ENCODE measurements around the gene MICALL2.

The MICALL2 gene

DNA sequence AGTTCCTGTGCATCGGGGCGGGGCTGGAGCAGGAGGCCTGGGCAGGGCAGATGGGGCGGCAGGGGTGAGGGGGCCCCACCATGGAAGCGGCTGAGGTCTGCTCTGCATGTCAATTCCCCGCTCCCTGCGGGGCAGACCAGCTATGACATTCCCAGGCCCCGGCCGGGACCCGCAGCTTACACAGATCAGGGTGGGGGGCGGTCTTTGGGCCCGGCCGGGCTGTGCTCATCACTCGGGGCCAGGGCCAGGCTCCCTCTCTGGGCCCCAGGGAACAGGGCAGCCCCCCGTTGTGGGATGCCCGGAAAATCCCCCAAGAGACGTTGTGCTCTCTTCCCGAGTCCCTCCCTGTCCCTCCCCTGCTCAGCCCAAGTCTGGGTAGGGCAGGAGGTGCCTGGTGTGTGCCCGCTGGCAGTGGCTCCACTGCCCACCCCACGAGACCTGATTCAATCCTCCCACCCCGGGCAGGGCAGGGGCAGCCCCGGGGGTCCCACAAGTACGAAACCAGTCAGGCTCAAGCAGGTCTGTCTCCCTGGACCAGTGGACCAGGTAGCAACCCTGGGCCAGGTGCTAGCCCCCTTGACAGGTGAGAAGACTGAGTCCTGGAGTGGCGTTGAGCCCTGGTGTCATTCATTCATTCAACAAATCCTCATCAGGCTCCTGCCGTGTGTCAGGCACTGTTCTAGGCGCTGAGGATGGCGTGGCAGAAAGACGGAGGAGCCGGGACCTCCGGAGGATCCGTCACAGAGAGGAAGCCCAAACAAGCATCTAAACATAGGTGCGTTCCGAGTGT lies 29.0 kb downstream of the MICALL2 start:
- H3K9ac ChIP-seq (ENCODE audit: low read depth, low read length) = no peak overlapping the region
- WGBS = 80% methylated on average over 32 of the region's 32 CpGs
- H3K27ac ChIP-seq (ENCODE audit: low read depth, low read length) = no peak overlapping the region
- no peak overlapping the region for H3K4me3 ChIP-seq (ENCODE audit: low read length)
- H3K9me3 ChIP-seq (ENCODE audit: insufficient read depth, low read depth, low read length) = no peaks in the 10 kb centered on the region
- H3K36me3 ChIP-seq (ENCODE audit: insufficient read depth, low read length) = no peaks in the 10 kb centered on the region
- H3K4me1 ChIP-seq (ENCODE audit: insufficient read depth, low read length) = no peaks in the 10 kb centered on the region
- H3K27me3 ChIP-seq (ENCODE audit: insufficient read depth, low read length) = no peaks in the 10 kb centered on the region

DNA sequence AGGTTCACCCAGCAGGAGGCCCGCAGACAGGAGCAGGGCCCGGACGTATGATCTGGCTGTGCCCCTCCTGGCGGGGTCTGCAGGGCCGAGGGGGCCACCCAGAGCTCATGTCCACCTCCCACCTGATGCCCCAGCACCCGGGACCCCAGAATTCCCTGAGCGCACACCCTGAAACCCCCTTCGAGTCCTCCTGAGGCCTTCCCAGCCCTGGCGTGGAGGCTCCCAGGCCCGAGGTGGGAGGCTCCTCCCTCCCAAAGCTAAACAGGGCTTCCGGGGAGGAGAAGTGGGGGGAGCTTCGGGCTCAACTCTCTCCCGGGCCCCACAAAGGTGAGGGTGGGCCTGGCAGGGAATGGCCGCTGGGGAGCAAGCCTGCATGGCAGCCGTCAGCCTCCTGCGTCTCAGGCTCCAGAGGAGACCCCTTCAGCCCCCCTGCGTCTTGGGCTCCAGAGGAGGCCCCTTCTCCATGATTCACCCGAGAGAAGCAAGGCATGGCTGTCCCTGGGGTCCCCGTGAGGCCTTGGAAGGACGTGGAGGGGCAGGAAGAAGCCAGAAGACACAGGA lies 30.2 kb downstream of the MICALL2 start:
- no peak overlapping the region for H3K27ac ChIP-seq (ENCODE audit: low read depth, low read length)

DNA sequence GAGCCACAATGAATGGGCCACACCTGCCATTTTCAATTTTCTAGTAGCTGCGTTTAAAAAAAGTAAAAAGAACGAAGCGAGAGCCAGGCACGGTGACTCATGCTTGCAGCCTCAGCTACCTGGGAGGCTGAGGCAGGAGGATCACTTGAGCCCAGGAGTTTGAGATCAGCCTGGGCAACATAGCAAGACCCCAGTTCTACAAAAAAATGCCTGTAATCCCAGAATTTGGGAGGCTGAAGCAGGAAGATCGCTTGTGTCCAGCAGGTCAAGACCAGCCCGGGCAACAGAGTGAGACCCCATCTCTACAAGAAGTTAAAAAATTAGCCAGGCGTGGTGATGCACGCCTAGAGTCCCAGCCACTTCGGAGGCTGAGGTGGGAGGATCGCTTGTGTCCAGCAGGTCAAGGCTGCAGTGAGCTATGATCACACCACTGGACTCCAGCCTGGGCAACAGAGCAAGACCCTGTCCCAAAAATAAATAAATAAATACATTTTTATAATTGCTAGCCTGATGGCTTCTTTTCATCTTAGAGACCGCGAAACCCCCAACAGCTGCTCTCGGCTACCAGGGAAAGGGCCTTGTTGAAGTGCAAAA lies 32.1 kb downstream of the MICALL2 start:
- no peak overlapping the region for H3K27ac ChIP-seq (ENCODE audit: low read depth, low read length)
- no peak overlapping the region for H3K4me3 ChIP-seq (ENCODE audit: low read length)
- WGBS = 93% methylated on average over 13 of the region's 13 CpGs
- no peaks in the 10 kb centered on the region for H3K36me3 ChIP-seq (ENCODE audit: insufficient read depth, low read length)
- no peak overlapping the region for H3K9ac ChIP-seq (ENCODE audit: low read depth, low read length)
- H3K27me3 ChIP-seq (ENCODE audit: insufficient read depth, low read length) = no peaks in the 10 kb centered on the region
- peaks cover 4% of the 10 kb centered on the region; the same call in 1 of the 2 replicates for H3K4me1 ChIP-seq (ENCODE audit: insufficient read depth, low read length)
- no peaks in the 10 kb centered on the region for H3K9me3 ChIP-seq (ENCODE audit: insufficient read depth, low read depth, low read length)

More for the DNA sequence above, 30.2 kb downstream of the MICALL2 start:
- H3K27me3 ChIP-seq (ENCODE audit: insufficient read depth, low read length) = no peaks in the 10 kb centered on the region
- H3K4me1 ChIP-seq (ENCODE audit: insufficient read depth, low read length) = no peaks in the 10 kb centered on the region
- 83% methylated on average over 20 of the region's 20 CpGs for WGBS
- no peak overlapping the region for H3K4me3 ChIP-seq (ENCODE audit: low read length)
- H3K36me3 ChIP-seq (ENCODE audit: insufficient read depth, low read length) = no peaks in the 10 kb centered on the region
- H3K9me3 ChIP-seq (ENCODE audit: insufficient read depth, low read depth, low read length) = no peaks in the 10 kb centered on the region
- no peak overlapping the region for H3K9ac ChIP-seq (ENCODE audit: low read depth, low read length)

DNA sequence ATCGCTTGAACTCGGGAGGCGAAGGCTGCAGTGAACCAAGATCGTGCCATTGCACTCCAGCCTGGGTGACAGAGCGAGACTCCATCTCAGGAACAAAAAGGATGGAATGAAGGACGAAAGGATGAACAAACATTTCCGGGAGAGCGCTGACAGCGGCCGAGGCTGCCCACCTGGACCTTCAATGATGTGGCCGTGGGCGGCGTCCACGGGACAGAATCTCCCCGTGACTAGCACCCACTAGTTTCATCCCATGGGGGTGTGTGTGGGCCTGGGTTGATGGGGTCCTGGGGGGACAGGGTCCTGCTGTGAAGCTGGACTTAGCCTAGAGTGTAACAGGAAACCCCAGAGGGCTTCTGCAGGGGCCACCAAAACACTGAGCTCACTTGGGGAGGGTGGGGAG lies 32.8 kb downstream of the MICALL2 start:
- peaks cover 4% of the 10 kb centered on the region; the same call in 1 of the 2 replicates for H3K4me1 ChIP-seq (ENCODE audit: insufficient read depth, low read length)
- 96% methylated on average over 15 of the region's 15 CpGs for WGBS
- no peaks in the 10 kb centered on the region for H3K27me3 ChIP-seq (ENCODE audit: insufficient read depth, low read length)
- H3K9me3 ChIP-seq (ENCODE audit: insufficient read depth, low read depth, low read length) = no peaks in the 10 kb centered on the region
- no peaks in the 10 kb centered on the region for H3K36me3 ChIP-seq (ENCODE audit: insufficient read depth, low read length)
- H3K27ac ChIP-seq (ENCODE audit: low read depth, low read length) = no peak overlapping the region
- H3K4me3 ChIP-seq (ENCODE audit: low read length) = no peak overlapping the region
- H3K9ac ChIP-seq (ENCODE audit: low read depth, low read length) = no peak overlapping the region

DNA sequence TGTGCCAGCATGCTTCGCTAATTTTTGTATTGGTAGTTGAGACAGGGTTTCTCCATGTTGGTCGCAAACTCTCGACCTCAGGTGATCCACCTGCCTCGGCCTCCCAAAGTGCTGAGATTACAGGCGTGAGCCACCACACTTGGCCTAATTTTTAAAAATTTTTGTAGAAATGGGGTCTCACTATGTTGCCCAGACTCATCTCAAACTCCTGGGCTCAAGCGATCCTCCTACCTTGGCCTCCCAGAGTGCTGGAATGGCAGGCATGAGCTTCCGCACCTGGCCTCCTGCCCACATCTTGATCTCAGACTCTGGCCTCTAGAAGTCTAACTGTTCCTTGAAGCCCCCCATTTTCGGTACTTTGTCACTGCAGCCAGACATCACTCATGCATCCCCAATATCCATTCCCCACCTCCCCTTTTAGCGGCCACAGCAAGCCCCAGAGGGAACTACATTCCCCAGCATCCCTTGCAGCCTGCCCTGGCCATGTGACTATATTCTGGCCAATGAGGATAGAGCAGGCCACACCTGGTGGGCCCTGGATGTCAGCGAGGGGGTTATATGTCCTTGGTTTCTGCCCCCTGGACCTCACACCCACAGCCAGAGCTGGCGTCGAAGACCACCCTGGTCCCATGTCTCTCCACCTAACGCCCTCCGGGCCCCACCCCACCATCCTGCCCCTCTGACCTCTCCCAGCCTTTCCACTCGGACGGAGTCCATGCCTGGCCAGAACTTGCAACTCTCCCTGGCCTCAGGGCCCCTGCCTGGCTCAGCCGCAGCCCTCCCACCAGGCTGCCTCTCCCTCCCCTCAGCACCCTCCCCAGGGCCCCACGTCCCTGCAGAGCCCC lies 33.8 kb downstream of the MICALL2 start:
- H3K27me3 ChIP-seq (ENCODE audit: insufficient read depth, low read length) = no peaks in the 10 kb centered on the region
- WGBS = 81% methylated on average over 18 of the region's 18 CpGs
- H3K9ac ChIP-seq (ENCODE audit: low read depth, low read length) = no peak overlapping the region
- no peak overlapping the region for H3K27ac ChIP-seq (ENCODE audit: low read depth, low read length)
- no peaks in the 10 kb centered on the region for H3K9me3 ChIP-seq (ENCODE audit: insufficient read depth, low read depth, low read length)
- H3K36me3 ChIP-seq (ENCODE audit: insufficient read depth, low read length) = no peaks in the 10 kb centered on the region
- peaks cover 4% of the 10 kb centered on the region; the same call in 1 of the 2 replicates for H3K4me1 ChIP-seq (ENCODE audit: insufficient read depth, low read length)
- H3K4me3 ChIP-seq (ENCODE audit: low read length) = no peak overlapping the region

DNA sequence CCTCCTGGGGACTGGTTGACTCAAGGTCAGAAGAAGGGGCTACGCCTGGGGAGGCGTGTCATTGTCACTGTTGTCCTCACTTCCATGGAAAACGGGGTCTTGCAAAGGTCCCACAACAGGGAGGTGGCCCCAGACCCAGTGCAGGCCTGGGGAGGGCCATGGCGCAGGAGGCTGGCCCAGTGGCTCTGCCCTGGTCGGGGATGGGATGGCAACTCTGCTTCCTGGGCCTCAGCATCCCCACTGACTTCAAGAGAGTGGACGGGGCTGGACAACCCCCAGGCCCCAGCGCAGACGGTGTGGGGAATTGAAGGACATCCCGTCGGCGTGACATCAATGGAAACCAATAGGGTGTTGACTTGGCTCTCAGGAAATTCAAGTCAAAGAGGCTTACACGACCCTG lies 35.2 kb downstream of the MICALL2 start:
- H3K4me3 ChIP-seq (ENCODE audit: low read length) = no peak overlapping the region
- WGBS = 83% methylated on average over 12 of the region's 12 CpGs
- no peaks in the 10 kb centered on the region for H3K27me3 ChIP-seq (ENCODE audit: insufficient read depth, low read length)
- no peak overlapping the region for H3K27ac ChIP-seq (ENCODE audit: low read depth, low read length)
- H3K9ac ChIP-seq (ENCODE audit: low read depth, low read length) = no peak overlapping the region
- H3K9me3 ChIP-seq (ENCODE audit: insufficient read depth, low read depth, low read length) = no peaks in the 10 kb centered on the region
- H3K4me1 ChIP-seq (ENCODE audit: insufficient read depth, low read length) = peaks cover 4% of the 10 kb centered on the region; the same call in 1 of the 2 replicates
- H3K36me3 ChIP-seq (ENCODE audit: insufficient read depth, low read length) = no peaks in the 10 kb centered on the region

DNA sequence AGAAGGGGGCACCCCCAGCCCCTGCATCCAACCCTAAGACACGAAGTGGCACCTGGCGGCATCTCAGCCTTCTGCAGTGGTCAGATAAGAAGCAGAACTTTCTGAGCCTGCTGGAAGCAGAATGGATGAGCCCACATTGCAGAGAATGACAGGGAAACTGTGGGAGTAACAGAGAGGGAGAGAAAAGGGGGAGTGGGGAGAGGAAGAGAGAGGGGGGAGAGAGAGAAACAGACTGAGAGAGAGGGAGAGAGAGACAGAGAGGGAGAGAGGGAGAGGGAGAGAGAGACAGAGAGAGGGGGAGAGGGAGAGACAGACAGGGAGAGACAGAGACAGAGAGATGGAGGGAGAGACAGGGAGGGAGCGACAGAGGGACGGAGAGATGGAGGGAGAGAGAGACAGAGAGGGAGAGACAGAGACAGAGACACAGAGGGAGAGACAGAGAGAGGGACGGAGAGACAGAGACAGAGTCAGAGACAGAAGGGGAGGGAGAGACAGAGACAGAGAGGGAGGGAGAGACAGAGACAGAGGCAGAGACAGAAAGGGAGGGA lies 35.9 kb downstream of the MICALL2 start:
- H3K27me3 ChIP-seq (ENCODE audit: insufficient read depth, low read length) = no peaks in the 10 kb centered on the region
- H3K36me3 ChIP-seq (ENCODE audit: insufficient read depth, low read length) = no peaks in the 10 kb centered on the region
- H3K4me1 ChIP-seq (ENCODE audit: insufficient read depth, low read length) = peaks cover 4% of the 10 kb centered on the region; the same call in 1 of the 2 replicates
- H3K9ac ChIP-seq (ENCODE audit: low read depth, low read length) = no peak overlapping the region
- H3K9me3 ChIP-seq (ENCODE audit: insufficient read depth, low read depth, low read length) = no peaks in the 10 kb centered on the region
- no peak overlapping the region for H3K27ac ChIP-seq (ENCODE audit: low read depth, low read length)
- 84% methylated on average over 5 of the region's 5 CpGs for WGBS
- no peak overlapping the region for H3K4me3 ChIP-seq (ENCODE audit: low read length)

DNA sequence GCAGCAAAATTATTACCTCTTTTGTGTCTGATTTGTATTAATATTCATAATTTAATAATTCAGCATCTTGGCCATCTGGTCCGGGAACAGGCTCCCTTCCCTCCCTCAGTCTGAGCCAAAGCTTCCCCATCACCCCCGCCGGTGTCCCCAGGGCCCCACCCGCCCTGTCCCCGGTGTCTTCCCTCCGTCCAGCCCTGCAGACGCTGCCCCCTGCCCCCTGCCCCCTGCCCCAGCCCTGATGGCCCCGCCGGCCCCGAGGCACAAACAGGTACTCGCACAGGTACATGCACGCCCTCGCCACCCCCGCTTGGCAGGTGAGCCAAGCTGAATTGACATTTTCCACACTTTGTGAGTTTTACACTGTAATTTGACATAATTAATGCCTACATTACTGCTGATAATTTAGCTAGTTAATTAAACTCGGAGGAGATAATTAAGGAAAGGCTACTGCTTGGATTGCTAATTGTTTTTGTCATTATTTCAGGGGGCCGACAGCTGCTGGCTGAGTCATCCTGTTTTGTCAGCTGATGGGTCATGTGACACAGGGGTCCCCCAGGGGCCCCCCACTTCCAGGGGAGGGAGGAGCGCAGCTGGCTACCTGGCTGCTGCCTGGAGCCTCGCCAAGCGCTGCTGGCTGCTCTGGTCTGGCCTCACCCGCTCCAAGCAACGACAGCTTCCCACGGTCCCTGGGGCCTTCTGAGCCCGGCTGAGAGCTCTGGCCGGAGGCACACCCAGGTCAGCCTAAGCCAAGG lies 36.6 kb downstream of the MICALL2 start:
- H3K36me3 ChIP-seq (ENCODE audit: insufficient read depth, low read length) = no peaks in the 10 kb centered on the region
- peaks cover 4% of the 10 kb centered on the region; the same call in 1 of the 2 replicates for H3K4me1 ChIP-seq (ENCODE audit: insufficient read depth, low read length)
- no peaks in the 10 kb centered on the region for H3K9me3 ChIP-seq (ENCODE audit: insufficient read depth, low read depth, low read length)
- H3K27ac ChIP-seq (ENCODE audit: low read depth, low read length) = no peak overlapping the region
- H3K27me3 ChIP-seq (ENCODE audit: insufficient read depth, low read length) = no peaks in the 10 kb centered on the region
- H3K9ac ChIP-seq (ENCODE audit: low read depth, low read length) = no peak overlapping the region
- no peak overlapping the region for H3K4me3 ChIP-seq (ENCODE audit: low read length)
- 76% methylated on average over 24 of the region's 24 CpGs for WGBS

DNA sequence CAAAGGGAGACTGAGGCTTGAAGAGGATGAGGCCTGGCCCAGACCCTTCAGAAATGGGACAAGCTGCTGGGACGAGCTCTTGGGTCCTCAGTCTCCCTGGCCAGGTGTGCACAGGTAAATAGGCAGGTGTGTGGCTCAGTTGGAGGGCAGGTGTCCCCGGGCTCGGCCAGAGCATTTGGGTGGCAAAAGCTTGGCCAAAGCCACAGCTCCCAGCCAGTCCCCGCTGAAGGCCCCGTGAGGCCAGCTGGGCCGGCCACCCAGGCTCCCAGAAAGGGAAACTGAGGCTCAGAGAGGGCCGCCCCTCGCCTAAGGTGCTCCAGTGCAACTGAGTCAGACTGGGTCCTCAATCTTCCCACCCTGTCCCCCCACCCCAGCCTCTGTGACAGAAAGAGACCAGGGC lies 37.3 kb downstream of the MICALL2 start:
- H3K9me3 ChIP-seq (ENCODE audit: insufficient read depth, low read depth, low read length) = no peaks in the 10 kb centered on the region

DNA sequence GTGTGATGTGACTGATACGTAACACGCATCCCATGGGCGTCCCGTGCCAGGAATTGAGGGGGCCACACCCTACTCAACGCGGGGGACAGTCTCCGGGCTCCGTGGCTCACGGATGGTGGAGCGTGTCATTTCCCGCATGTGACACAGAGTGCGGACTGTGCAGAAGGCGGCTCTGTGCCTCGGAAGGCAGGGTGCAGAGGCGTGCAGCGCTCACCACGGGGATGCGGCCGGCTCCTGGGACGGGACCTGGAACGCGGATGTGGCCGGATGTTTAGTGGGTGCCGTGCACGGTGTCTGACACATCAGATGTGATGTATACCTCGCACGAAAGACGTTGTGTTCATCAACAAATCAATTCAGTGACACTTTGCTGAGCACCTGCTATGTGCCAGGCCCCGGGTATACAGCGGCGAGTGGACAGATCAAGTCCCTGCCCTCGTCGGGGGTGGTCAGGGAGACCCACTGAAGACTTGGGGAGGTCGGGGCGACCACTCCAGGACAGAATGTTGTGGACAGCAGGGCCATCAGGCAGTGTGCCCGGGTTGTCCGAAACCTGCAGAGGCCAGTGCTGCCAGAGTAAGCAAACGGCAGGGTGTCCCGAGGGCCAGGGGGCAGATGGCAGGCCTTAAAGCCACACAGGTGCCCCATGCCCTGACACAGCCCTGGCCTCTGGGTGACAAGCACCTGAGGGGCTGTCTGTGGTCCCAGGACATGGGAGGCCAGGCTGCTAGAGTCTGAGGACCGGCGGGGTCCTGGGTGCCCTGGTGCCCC lies 38.1 kb downstream of the MICALL2 start:
- Histone ChIP-seq H3K27ac (ENCODE audit: low read depth, low read length) (no peak overlapping the region), H3K4me3 (ENCODE audit: low read length) (no peak overlapping the region), H3K4me1 (ENCODE audit: insufficient read depth, low read length) (peaks cover 4% of the 10 kb centered on the region; the same call in 1 of the 2 replicates), H3K9me3 (ENCODE audit: insufficient read depth, low read depth, low read length) (no peaks in the 10 kb centered on the region), H3K9ac (ENCODE audit: low read depth, low read length) (no peak overlapping the region), H3K27me3 (ENCODE audit: insufficient read depth, low read length) (no peaks in the 10 kb centered on the region), H3K36me3 (ENCODE audit: insufficient read depth, low read length) (no peaks in the 10 kb centered on the region)
- WGBS = 93% methylated on average over 41 of the region's 41 CpGs

More for the DNA sequence above, 37.3 kb downstream of the MICALL2 start:
- H3K27ac ChIP-seq (ENCODE audit: low read depth, low read length) = no peak overlapping the region
- H3K27me3 ChIP-seq (ENCODE audit: insufficient read depth, low read length) = no peaks in the 10 kb centered on the region
- H3K36me3 ChIP-seq (ENCODE audit: insufficient read depth, low read length) = no peaks in the 10 kb centered on the region
- WGBS = 95% methylated on average over 8 of the region's 8 CpGs
- H3K9ac ChIP-seq (ENCODE audit: low read depth, low read length) = no peak overlapping the region
- no peak overlapping the region for H3K4me3 ChIP-seq (ENCODE audit: low read length)
- H3K4me1 ChIP-seq (ENCODE audit: insufficient read depth, low read length) = peaks cover 4% of the 10 kb centered on the region; the same call in 1 of the 2 replicates

Data from HUES64 (cell line).